DOHH2 (cell line): ENCODE measurements around the gene COG6.

Experiments
- H3F3A ChIP-seq: fragments of 200-600 bp; sonication (generic), shearing (Covaris generic); 2 replicates; pipeline ENCODE4 v1.6.0; 2016; ENCODE audit warnings: antibody characterized with exemption, mild to moderate bottlenecking; ENCODE audit not compliant: control insufficient read depth, insufficient read depth
- H3K27ac ChIP-seq: fragments of 200-600 bp; sonication (generic); 2 replicates; pipeline ENCODE4 v1.5.1; 2014; ENCODE audit warnings: low read depth, mild to moderate bottlenecking, low read length, moderate library complexity
- H3K27me3 ChIP-seq: fragments of 200-600 bp; sonication (generic); 2 replicates; pipeline ENCODE4 v1.6.1; 2014; ENCODE audit warnings: mild to moderate bottlenecking, low read length, mixed read lengths; ENCODE audit not compliant: control insufficient read depth
- H3K36me3 ChIP-seq: fragments of 200-600 bp; sonication (generic); 2 replicates; pipeline ENCODE4 v1.6.1; 2014; ENCODE audit warnings: mild to moderate bottlenecking, low read length, moderate library complexity, mixed read lengths; ENCODE audit not compliant: control insufficient read depth
- H3K4me1 ChIP-seq: fragments of 200-600 bp; sonication (generic); 2 replicates; pipeline ENCODE4 v1.6.1; 2014; ENCODE audit warnings: mild to moderate bottlenecking, low read length, mixed read lengths; ENCODE audit not compliant: control insufficient read depth
- H3K4me2 ChIP-seq: fragments of 200-600 bp; sonication (generic); 2 replicates; pipeline ENCODE4 v1.6.0; 2014; ENCODE audit warnings: mild to moderate bottlenecking, low read length, moderate library complexity
- H3K4me3 ChIP-seq: fragments of 200-600 bp; sonication (generic); 2 replicates; pipeline ENCODE4 v1.5.1; 2014; ENCODE audit warnings: mild to moderate bottlenecking, low read length, mixed read lengths
- H3K79me2 ChIP-seq: fragments of 200-600 bp; sonication (generic); 2 replicates; pipeline ENCODE4 v1.6.1; 2014; ENCODE audit warnings: mild to moderate bottlenecking, low read length, mixed read lengths; ENCODE audit not compliant: control insufficient read depth
- H3K9me2 ChIP-seq: fragments of 200-600 bp; sonication (generic); replicated peaks from 2 replicates; pipeline ENCODE4 v1.6.1; 2014; ENCODE audit warnings: mild to moderate bottlenecking, low read length, mixed read lengths; ENCODE audit not compliant: control insufficient read depth
- H3K9me3 ChIP-seq: fragments of 200-600 bp; sonication (generic); 2 replicates; pipeline ENCODE4 v1.6.1; 2014; ENCODE audit warnings: antibody characterized with exemption, low read length, mixed read lengths; ENCODE audit not compliant: control insufficient read depth, insufficient read depth
- H4K20me1 ChIP-seq: fragments of 200-600 bp; sonication (generic); 2 replicates; pipeline ENCODE4 v1.6.0; 2014; ENCODE audit warnings: low read depth, mild to moderate bottlenecking, antibody characterized with exemption, low read length, moderate library complexity; ENCODE audit not compliant: control insufficient read depth, insufficient read depth
- CTCF ChIP-seq: fragments of 200-600 bp; sonication (generic); IDR thresholded peaks from one replicate; pipeline ENCODE4 v1.5.1; 2014; ENCODE audit warnings: antibody characterized with exemption, mild to moderate bottlenecking, low read depth, low read length; ENCODE audit not compliant: poor library complexity, severe bottlenecking
- EZH2phosphoT487 ChIP-seq: fragments of 200-600 bp; sonication (generic); IDR thresholded peaks from 2 replicates; pipeline ENCODE4 v1.6.1; 2017; ENCODE audit warnings: borderline replicate concordance, mild to moderate bottlenecking, antibody characterized with exemption, low read length, moderate library complexity, mixed read lengths

Gene COG6

GRCh38 chr13:39635564-39635963, 19.9 kb upstream of the COG6 start:
- H4K20me1 ChIP-seq, result no peaks in the 10 kb centered on the region
- no peak overlapping the region for H3K27ac ChIP-seq
- H3K4me3 ChIP-seq, result no peak overlapping the region
- no peaks in the 10 kb centered on the region for H3K9me2 ChIP-seq
- no peaks in the 10 kb centered on the region for H3F3A ChIP-seq
- no peaks in the 10 kb centered on the region for H3K79me2 ChIP-seq
- H3K9me3 ChIP-seq, result 0 out of 2 replicates have a peak, but pooled peaks cover 2% of the 10 kb centered on the region
- no peak for TF ChIP-seq CTCF
- TF ChIP-seq EZH2phosphoT487, result no peak
- no peak overlapping the region for H3K4me2 ChIP-seq
- H3K27me3 ChIP-seq, result no peaks in the 10 kb centered on the region; the same call in none of the 2 replicates
- H3K36me3 ChIP-seq, result no peaks in the 10 kb centered on the region
- H3K4me1 ChIP-seq, result no peaks in the 10 kb centered on the region

- no peaks in the 10 kb centered on the region; the same call in none of the 2 replicates for H3K27me3 ChIP-seq
- no peak overlapping the region for H3K4me3 ChIP-seq
- no peaks in the 10 kb centered on the region for H4K20me1 ChIP-seq
- no peaks in the 10 kb centered on the region for H3K79me2 ChIP-seq
- no peak for TF ChIP-seq EZH2phosphoT487
- no peak for TF ChIP-seq CTCF
- H3K27ac ChIP-seq, result no peak overlapping the region
- no peaks in the 10 kb centered on the region for H3F3A ChIP-seq
- H3K9me2 ChIP-seq, result no peaks in the 10 kb centered on the region
- no peaks in the 10 kb centered on the region for H3K9me3 ChIP-seq
- H3K4me2 ChIP-seq, result no peak overlapping the region
- no peaks in the 10 kb centered on the region for H3K36me3 ChIP-seq
- no peaks in the 10 kb centered on the region for H3K4me1 ChIP-seq
Measured at GRCh38 chr13:39637890-39638289, 17.6 kb upstream of the COG6 start.

GRCh38 chr13:39641645-39642044, 13.8 kb upstream of the COG6 start:
- Histone ChIP-seq H3F3A (no peaks in the 10 kb centered on the region), H4K20me1 (no peaks in the 10 kb centered on the region), H3K79me2 (no peaks in the 10 kb centered on the region), H3K4me1 (no peaks in the 10 kb centered on the region), H3K27ac (no peak overlapping the region), H3K36me3 (no peaks in the 10 kb centered on the region), H3K9me3 (no peaks in the 10 kb centered on the region), H3K9me2 (no peaks in the 10 kb centered on the region), H3K4me3 (no peak overlapping the region), H3K4me2 (no peak overlapping the region), H3K27me3 (no peaks in the 10 kb centered on the region; the same call in 1 of the 2 replicates)
- TF ChIP-seq EZH2phosphoT487 (no peak), CTCF (no peak)

- Histone ChIP-seq H3K4me2 (no peak overlapping the region), H3K36me3 (no peaks in the 10 kb centered on the region), H3K79me2 (no peaks in the 10 kb centered on the region), H4K20me1 (no peaks in the 10 kb centered on the region), H3F3A (no peaks in the 10 kb centered on the region), H3K9me2 (no peaks in the 10 kb centered on the region), H3K4me3 (no peak overlapping the region), H3K9me3 (no peaks in the 10 kb centered on the region), H3K27ac (no peak overlapping the region), H3K4me1 (no peaks in the 10 kb centered on the region), H3K27me3 (no peaks in the 10 kb centered on the region)
- TF ChIP-seq EZH2phosphoT487, result no peak
- TF ChIP-seq CTCF, result no peak
Measured at GRCh38 chr13:39646122-39646521, 9.3 kb upstream of the COG6 start.
